A549 (cell line): ENCODE data around the gene TMEM86B.
"Not testable (repeated sequence)": the region's sequence is repeated elsewhere in the genome, so short reads cannot be mapped to it uniquely, and the experiment has no call there.

Experiments
- HOXB13 ChIP-seq: fragments of 250-450 bp; sonication (Bioruptor Pico); IDR thresholded peaks from 2 replicates; pipeline ENCODE4 v1.5.0; 2020; ENCODE audit warnings: low read depth, mild to moderate bottlenecking, moderate library complexity
- MAFK ChIP-seq: fragments of 450-650 bp; IDR thresholded peaks from 2 replicates; pipeline ENCODE4 v1.6.1; 2014; ENCODE audit not compliant: partially characterized antibody
- TF ChIP-seq, protein P1 (sequence below): fragments of >200 bp; sonication (Bioruptor Twin); formaldehyde crosslinking; IDR thresholded peaks from 3 replicates; pipeline ENCODE4 v1.5.1; 2016

DNA sequence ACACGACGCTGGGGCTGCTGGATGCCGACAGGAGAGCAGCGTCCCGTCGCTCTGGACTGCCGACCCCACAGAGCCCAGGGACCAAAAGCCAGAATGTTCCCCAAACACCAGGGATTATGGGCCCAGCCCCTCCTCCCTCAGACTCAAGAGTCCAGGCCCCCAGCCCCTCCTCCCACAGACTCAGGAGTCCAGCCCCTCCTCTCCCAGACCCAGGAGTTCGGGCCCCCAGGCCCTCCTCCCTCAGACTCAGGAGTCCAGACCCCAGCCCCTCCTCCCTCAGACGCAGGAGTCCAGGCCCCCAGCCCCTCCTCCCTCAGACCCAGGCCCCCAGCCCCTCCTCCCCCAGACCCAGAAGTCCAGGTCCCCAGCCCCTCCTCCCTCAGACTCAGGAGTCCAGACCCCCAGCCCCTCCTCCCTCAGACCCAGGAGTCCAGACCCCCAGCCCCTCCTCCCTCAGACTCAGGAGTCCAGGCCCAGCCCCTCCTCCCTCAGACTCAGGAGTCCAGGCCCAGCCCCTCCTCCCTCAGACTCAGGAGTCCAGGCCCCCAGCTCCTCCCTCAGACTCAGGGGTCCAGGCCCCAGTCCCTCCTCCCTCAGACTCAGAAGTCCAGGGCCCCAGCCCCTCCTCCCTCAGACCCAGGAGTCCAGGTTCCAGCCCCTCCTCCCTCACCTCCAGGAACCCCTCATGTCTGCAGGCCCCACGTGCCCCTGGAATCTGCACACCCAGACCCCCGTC lies 3.7 kb downstream of the TMEM86B start:
- TF ChIP-seq MAFK; HOXB13 (CRISPR knock-in tag): not testable (repeated sequence)
- TF ChIP-seq, protein P1, sequence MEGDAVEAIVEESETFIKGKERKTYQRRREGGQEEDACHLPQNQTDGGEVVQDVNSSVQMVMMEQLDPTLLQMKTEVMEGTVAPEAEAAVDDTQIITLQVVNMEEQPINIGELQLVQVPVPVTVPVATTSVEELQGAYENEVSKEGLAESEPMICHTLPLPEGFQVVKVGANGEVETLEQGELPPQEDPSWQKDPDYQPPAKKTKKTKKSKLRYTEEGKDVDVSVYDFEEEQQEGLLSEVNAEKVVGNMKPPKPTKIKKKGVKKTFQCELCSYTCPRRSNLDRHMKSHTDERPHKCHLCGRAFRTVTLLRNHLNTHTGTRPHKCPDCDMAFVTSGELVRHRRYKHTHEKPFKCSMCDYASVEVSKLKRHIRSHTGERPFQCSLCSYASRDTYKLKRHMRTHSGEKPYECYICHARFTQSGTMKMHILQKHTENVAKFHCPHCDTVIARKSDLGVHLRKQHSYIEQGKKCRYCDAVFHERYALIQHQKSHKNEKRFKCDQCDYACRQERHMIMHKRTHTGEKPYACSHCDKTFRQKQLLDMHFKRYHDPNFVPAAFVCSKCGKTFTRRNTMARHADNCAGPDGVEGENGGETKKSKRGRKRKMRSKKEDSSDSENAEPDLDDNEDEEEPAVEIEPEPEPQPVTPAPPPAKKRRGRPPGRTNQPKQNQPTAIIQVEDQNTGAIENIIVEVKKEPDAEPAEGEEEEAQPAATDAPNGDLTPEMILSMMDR = not testable (repeated sequence)
